Measurements from ENCODE around the gene RASGRF1. TPM values are rescaled to one million over a fixed set of nuclear protein-coding genes. Genes with fewer than 3 reads are reported as not detected.

RASGRF1 gene
- total RNA-seq, 1 donor from 2014 or later: 0.16 TPM

DNA sequence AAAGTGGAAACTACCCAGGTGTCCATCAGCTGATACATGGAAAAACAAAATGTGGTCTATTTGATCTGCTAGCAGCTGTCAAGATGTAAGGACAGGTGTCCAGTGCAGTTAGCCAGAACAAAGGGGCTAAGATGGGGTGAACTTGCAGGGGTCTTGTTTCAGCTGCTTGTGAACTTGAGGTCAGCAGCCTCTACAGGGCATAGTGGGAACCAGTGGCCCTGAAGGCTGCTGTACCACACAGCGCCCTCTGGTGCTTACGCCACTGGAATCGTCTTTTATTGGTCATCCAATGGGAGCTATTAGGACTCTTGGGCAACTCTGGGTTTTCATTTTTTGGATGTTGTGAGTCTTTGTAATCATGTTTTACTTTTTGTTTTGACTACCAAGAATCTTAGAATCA lies 83.5 kb downstream of the RASGRF1 start:
- Mint-ChIP-seq H3K4me1 (peaks cover 19% of the 10 kb centered on the region), H3K27me3 (ENCODE audit: low read depth) (no peaks in the 10 kb centered on the region)
- TF ChIP-seq, protein P1, sequence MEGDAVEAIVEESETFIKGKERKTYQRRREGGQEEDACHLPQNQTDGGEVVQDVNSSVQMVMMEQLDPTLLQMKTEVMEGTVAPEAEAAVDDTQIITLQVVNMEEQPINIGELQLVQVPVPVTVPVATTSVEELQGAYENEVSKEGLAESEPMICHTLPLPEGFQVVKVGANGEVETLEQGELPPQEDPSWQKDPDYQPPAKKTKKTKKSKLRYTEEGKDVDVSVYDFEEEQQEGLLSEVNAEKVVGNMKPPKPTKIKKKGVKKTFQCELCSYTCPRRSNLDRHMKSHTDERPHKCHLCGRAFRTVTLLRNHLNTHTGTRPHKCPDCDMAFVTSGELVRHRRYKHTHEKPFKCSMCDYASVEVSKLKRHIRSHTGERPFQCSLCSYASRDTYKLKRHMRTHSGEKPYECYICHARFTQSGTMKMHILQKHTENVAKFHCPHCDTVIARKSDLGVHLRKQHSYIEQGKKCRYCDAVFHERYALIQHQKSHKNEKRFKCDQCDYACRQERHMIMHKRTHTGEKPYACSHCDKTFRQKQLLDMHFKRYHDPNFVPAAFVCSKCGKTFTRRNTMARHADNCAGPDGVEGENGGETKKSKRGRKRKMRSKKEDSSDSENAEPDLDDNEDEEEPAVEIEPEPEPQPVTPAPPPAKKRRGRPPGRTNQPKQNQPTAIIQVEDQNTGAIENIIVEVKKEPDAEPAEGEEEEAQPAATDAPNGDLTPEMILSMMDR (conservative IDR thresholded peaks at IDR 0.05): peak; percentile 61

DNA sequence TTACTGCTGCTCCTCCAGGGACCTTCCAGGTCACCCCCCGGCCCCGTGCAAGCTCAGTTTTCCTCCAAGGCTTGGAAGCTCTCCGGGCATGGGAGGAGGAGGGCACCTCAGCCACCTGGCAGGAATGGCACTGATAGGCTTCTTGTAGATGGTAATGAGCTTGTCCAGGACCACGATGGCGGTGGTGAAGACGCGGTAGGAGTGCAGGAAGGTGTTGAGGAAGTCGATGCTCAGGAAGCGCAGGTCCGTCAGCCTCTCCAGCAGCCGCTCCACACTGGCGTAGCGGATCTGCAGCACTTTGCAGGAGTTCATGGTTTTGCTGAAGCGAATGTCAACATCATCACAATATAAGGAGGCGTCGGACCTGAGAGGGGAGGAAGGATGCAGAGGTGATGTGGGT lies 84.5 kb downstream of the RASGRF1 start:
- Mint-ChIP-seq H3K9me3 (no peaks in the 10 kb centered on the region), H3K4me1 (peaks cover 20% of the 10 kb centered on the region), H3K27me3 (ENCODE audit: low read depth) (no peaks in the 10 kb centered on the region), H3K4me3 (no peak overlapping the region), H3K36me3 (ENCODE audit: low read depth) (no peaks in the 10 kb centered on the region), H3K27ac (ENCODE audit: unreplicated experiment) (peak overlapping the region; percentile 1)
- DNase-seq (ENCODE audit: low read depth, low spot score): no peak
- TF ChIP-seq, protein P1 (conservative IDR thresholded peaks at IDR 0.05): no peak

More for the DNA sequence above, 83.5 kb downstream of the RASGRF1 start:
- no peak overlapping the region for H3K27ac Mint-ChIP-seq (ENCODE audit: unreplicated experiment)
- H3K36me3 Mint-ChIP-seq (ENCODE audit: low read depth): no peaks in the 10 kb centered on the region
- H3K9me3 Mint-ChIP-seq: no peaks in the 10 kb centered on the region
- H3K4me3 Mint-ChIP-seq: no peak overlapping the region
- DNase-seq (ENCODE audit: low read depth, low spot score): peak; percentile 61

DNA sequence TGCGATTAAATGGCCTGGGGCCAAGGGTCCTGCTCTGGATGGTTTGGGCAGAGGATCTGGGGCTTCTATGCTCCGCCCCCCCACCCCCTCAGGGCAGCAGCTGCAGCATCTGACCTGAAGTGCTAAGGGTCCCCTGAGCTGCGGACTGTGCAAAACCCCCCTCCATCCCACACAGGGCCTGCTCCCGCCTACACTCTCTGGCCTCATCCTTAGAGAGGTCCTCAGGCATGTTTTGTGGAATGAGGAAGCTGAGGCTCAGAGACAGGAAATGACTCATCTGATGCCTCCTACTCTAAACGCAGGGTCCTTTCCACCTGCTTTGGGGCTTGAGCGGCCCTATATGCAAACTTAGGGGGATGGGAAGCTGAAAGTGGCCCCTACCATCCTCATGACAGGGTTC lies 86.2 kb downstream of the RASGRF1 start:
- DNase-seq (ENCODE audit: low read depth, low spot score): no peak
- Mint-ChIP-seq H3K36me3 (ENCODE audit: low read depth) (no peaks in the 10 kb centered on the region), H3K4me1 (peaks cover 36% of the 10 kb centered on the region), H3K27ac (ENCODE audit: unreplicated experiment) (peak overlapping the region; percentile 45), H3K27me3 (ENCODE audit: low read depth) (no peaks in the 10 kb centered on the region), H3K4me3 (no peak overlapping the region), H3K9me3 (no peaks in the 10 kb centered on the region)
- TF ChIP-seq, protein P1 (conservative IDR thresholded peaks at IDR 0.05): no peak

DNA sequence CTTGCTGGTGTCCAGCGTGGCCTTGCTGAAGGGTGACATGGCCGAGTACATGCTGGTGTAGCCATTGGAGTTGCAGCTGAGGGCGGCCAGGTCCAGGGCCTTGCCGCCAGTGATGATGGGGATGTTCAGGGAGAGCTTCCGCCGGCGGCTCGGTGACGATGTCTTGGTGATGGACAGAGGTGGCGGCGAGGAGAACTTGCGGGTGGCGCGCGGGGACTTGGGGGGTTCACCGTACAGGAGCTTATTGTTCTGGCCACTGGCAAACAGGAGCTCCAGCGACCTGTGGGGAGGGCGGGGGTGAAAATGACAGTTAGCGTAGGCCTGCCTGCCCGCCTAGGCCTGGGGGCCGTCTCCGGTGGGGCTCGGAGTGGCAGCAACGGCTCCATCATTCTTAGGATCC lies 86.7 kb downstream of the RASGRF1 start:
- Mint-ChIP-seq H3K4me1 (peaks cover 40% of the 10 kb centered on the region), H3K27me3 (ENCODE audit: low read depth) (no peaks in the 10 kb centered on the region), H3K36me3 (ENCODE audit: low read depth) (no peaks in the 10 kb centered on the region), H3K9me3 (no peaks in the 10 kb centered on the region), H3K27ac (ENCODE audit: unreplicated experiment) (no peak overlapping the region), H3K4me3 (no peak overlapping the region)
- no peak for DNase-seq (ENCODE audit: low read depth, low spot score)
- TF ChIP-seq, protein P1 (conservative IDR thresholded peaks at IDR 0.05): no peak

DNA sequence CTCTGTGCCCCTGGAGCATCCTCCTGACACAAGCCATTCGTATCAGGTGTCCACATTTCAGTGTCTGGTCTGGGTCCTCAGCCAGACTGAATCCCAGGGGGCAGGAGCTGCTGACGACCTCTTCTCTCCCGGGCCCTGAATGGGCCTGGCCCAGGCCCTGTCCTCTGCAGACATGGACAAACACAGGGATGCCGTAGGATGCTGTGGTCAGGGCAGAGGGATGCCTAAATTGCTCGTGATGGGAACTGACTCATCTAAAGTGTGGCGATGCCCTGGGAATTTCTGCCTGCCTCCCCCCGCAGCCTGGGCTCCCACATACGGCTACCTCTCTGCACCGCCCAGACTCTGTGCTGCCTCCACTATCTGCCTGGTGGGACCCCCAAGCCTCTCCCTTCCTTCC lies 87.3 kb downstream of the RASGRF1 start:
- Mint-ChIP-seq H3K27ac (ENCODE audit: unreplicated experiment) (no peak overlapping the region), H3K36me3 (ENCODE audit: low read depth) (no peaks in the 10 kb centered on the region), H3K27me3 (ENCODE audit: low read depth) (no peaks in the 10 kb centered on the region), H3K9me3 (no peaks in the 10 kb centered on the region), H3K4me3 (no peak overlapping the region), H3K4me1 (peaks cover 41% of the 10 kb centered on the region)
- TF ChIP-seq, protein P1 (conservative IDR thresholded peaks at IDR 0.05): no peak
- DNase-seq (ENCODE audit: low read depth, low spot score): no peak

DNA sequence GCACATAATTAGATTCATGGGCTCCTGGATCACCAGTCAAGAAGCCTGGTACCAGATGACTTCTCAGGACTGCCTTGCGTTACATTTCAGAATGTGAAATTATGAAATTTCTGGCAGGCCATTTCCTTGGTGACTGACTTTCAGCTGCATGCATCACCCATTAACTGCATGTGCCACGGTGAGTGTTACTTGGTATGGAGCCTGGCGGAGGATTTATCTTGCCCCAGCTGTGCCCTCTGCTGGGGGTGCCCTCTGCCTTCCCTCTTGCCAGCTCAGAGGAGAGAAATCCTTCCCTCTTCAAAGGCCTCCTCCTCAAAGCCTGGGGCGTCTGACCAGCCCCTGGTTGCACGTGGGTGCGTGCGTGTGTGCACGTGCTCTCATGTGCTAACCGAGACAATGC lies 88.0 kb downstream of the RASGRF1 start:
- H3K27ac Mint-ChIP-seq (ENCODE audit: unreplicated experiment): no peak overlapping the region
- H3K36me3 Mint-ChIP-seq (ENCODE audit: low read depth): no peaks in the 10 kb centered on the region
- DNase-seq (ENCODE audit: low read depth, low spot score): no peak
- H3K27me3 Mint-ChIP-seq (ENCODE audit: low read depth): no peaks in the 10 kb centered on the region
- no peaks in the 10 kb centered on the region for H3K9me3 Mint-ChIP-seq
- TF ChIP-seq, protein P1 (conservative IDR thresholded peaks at IDR 0.05): no peak
- H3K4me3 Mint-ChIP-seq: no peak overlapping the region
- H3K4me1 Mint-ChIP-seq: peaks cover 41% of the 10 kb centered on the region

Measured in neural crest cell (in vitro differentiated cells).